ENCODE data around the gene NBPF4.
"Not testable (repeated sequence)": the region's sequence is repeated elsewhere in the genome, so short reads cannot be mapped to it uniquely, and the experiment has no call there.

The NBPF4 gene

GRCh38 chr1:108243976-108244375 lies at the start of gene NBPF4:
NBPF4 (minus strand) TSS chr1:108244076; CDS start chr1:108243761, 315 bp downstream.
- H3K27ac Mint-ChIP-seq; H3K9me3 Mint-ChIP-seq; H3K4me3 Mint-ChIP-seq; H3K36me3 Mint-ChIP-seq (ENCODE audit: low read depth); H3K27me3 Mint-ChIP-seq; H3K4me1 Mint-ChIP-seq (ENCODE audit: low read depth): not testable (repeated sequence)

- H3K27me3 Mint-ChIP-seq; H3K9me3 Mint-ChIP-seq; H3K4me3 Mint-ChIP-seq; H3K36me3 Mint-ChIP-seq (ENCODE audit: low read depth); H3K27ac Mint-ChIP-seq; H3K4me1 Mint-ChIP-seq (ENCODE audit: low read depth): not testable (repeated sequence)
Observed at GRCh38 chr1:108282528-108283257, 38.8 kb upstream of the NBPF4 start.

DNA sequence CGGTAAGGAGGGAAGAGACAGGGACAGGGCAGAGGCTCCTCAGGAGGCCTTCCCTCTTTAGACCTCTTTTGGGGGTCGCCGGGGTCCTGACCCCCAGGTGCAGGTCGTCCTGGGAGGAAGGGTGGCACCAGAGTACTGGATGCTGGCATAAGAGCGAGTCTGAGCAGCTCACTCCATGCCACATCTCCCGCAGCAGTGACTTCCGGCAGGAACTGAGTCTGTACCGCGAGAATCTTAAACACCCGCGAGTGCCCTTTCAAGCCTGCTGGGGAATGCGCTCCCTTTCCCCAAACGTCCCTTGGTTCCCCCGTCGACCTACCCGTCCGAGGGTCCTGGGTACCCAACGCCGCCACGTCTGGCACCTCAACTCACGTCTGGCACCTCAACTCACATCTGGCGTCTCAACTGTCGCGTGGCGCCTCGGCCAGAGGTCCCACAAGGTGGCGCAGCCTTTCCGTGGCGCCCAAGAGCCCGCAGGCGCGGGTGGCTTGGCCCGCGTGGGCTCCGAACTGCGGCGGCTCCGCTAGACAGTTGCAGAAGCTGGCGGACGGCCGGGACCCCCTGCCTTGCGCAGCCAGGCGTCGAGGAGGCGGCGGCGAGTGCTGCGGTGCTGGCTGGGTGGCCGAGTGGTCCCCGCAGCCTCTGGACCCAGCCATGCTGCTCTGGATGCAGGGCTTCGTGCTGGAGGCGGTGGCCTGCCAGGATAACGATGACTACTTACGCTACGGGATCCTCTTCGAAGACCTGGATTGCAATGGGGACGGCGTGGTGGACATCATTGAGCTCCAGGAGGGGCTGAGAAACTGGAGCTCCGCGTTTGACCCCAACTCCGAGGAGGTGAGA lies 28.8 kb upstream of the NBPF4 start:
- H3K4me1 Mint-ChIP-seq (ENCODE audit: low read depth); H3K27me3 Mint-ChIP-seq; H3K4me3 Mint-ChIP-seq; H3K27ac Mint-ChIP-seq; H3K36me3 Mint-ChIP-seq (ENCODE audit: low read depth); H3K9me3 Mint-ChIP-seq: not testable (repeated sequence)

DNA sequence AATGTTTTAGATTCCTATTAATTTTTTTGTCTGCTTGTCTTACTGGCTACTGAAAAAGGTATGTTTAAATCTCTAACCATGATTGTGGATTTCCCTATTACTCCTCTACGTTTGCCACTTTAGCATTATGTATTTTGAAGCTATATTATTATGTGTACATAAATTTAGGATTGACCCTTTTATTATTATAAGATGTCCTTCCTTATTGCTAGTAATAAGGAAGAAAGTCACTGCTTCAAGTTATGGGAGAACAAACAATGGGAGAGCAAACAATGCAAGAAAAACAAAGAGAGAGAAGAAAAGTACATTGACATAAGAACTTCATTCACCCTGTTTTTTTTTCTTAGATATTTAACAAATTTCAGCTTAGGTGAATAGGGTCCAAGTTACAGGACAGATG lies 23.2 kb upstream of the NBPF4 start:
- not testable (repeated sequence) for H3K27ac Mint-ChIP-seq; H3K4me1 Mint-ChIP-seq (ENCODE audit: low read depth); H3K9me3 Mint-ChIP-seq; H3K36me3 Mint-ChIP-seq (ENCODE audit: low read depth); H3K4me3 Mint-ChIP-seq; H3K27me3 Mint-ChIP-seq

GRCh38 chr1:108261967-108262366 lies 18.1 kb upstream of the NBPF4 start:
- H3K27ac Mint-ChIP-seq; H3K4me1 Mint-ChIP-seq (ENCODE audit: low read depth); H3K4me3 Mint-ChIP-seq; H3K27me3 Mint-ChIP-seq; H3K36me3 Mint-ChIP-seq (ENCODE audit: low read depth); H3K9me3 Mint-ChIP-seq: not testable (repeated sequence)

DNA sequence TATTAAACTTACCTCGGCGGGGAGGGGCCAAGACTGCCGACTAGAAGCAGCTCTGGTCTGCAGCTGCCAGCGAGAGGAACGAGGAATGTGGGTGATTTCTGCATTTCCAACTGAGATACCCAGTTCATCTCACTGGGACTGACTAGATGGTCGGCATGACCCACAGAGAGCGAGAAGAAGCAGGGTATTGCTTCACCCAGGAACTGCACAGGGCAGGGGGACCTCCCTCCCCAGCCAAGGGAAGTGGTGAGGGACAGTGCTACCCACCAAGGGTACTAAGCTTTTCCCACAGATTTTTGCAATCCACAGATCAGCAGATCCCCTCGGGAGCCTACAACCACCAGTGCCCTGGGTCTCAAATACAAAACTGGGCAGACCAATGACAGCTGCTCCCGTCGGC lies 17.6 kb upstream of the NBPF4 start:
- H3K4me3 Mint-ChIP-seq: not testable (repeated sequence)

DNA sequence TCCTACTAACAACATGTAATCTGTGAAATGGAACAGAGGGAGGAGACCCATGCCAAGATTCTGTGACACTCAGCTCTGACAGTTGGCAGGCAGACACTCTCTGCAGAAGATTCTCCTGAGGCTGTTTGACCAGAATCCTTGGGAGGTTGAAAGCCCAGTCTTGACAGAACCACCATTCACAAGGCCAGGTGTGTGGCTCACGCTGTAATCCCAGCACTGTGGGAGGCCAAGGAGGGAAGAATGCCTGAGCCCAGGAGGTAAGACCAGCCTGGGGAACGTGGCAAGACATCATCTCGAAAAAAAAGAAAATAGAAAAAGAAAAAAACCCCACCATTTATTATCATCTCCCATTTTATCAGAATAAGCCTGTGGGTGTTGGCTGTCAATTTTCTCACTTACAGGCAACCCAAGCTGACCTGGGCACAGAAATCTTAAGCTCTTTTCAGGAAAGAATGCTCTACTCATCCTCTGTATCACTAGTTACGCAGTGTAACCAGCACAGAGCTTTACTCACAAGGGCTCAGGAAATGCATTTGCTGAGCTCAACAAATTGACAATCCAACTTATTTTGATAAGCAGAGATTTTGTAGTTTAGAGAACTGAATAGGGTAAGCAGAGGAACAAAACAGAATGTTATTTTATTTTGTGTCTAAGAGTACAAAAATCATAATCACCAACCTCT lies 16.8 kb upstream of the NBPF4 start:
- H3K27me3 Mint-ChIP-seq; H3K36me3 Mint-ChIP-seq (ENCODE audit: low read depth); H3K9me3 Mint-ChIP-seq; H3K4me3 Mint-ChIP-seq; H3K27ac Mint-ChIP-seq; H3K4me1 Mint-ChIP-seq (ENCODE audit: low read depth): not testable (repeated sequence)

More for the DNA sequence above, 17.6 kb upstream of the NBPF4 start:
- H3K27ac Mint-ChIP-seq; H3K27me3 Mint-ChIP-seq; H3K4me1 Mint-ChIP-seq (ENCODE audit: low read depth); H3K9me3 Mint-ChIP-seq; H3K36me3 Mint-ChIP-seq (ENCODE audit: low read depth): not testable (repeated sequence)

DNA sequence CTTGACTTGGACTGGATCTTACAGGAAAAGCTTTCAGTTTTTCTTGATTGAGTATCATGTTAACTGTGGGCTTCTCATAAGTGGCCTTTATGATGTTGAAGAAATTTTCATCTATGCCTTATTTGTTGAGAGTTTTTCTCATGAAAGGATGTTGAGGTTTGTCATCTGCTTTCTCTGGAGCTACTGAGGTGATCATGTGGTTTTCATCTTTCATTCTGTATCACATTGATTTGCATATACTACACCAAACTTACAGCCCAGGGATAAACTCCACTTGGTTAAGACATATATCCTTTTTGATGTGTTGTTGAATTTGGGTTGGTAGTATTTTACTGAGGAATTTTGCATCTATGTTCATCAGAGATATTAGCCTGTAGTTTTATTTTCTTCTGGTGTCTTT lies 11.6 kb upstream of the NBPF4 start:
- H3K4me3 Mint-ChIP-seq; H3K27ac Mint-ChIP-seq; H3K4me1 Mint-ChIP-seq (ENCODE audit: low read depth); H3K9me3 Mint-ChIP-seq; H3K36me3 Mint-ChIP-seq (ENCODE audit: low read depth); H3K27me3 Mint-ChIP-seq: not testable (repeated sequence)

GRCh38 chr1:108239426-108239825 lies 4.5 kb downstream of the NBPF4 start:
- not testable (repeated sequence) for H3K27ac Mint-ChIP-seq; H3K27me3 Mint-ChIP-seq; H3K4me3 Mint-ChIP-seq; H3K36me3 Mint-ChIP-seq (ENCODE audit: low read depth); H3K4me1 Mint-ChIP-seq (ENCODE audit: low read depth); H3K9me3 Mint-ChIP-seq

DNA sequence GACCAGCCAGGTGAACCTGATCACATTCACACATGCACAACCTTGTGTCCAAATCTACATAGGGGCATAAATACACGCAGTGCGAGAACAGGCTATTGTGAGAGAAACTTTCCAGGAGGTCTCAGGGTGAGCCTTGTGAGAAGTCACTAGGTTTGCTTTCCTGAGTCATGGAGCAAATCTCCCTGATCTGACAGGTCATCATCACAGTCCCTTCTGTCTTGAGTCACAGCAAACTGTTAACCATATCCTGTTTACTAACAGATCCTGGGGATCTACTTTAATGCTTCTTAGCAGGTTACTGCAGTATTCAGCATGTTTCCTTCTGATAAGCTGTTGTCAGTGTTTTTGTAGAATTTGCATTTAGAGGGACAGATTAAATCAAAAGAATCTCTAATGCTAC lies 8.6 kb downstream of the NBPF4 start:
- H3K9me3 Mint-ChIP-seq; H3K4me3 Mint-ChIP-seq; H3K4me1 Mint-ChIP-seq (ENCODE audit: low read depth); H3K27ac Mint-ChIP-seq; H3K27me3 Mint-ChIP-seq; H3K36me3 Mint-ChIP-seq (ENCODE audit: low read depth): not testable (repeated sequence)

GRCh38 chr1:108232183-108232582 lies 11.7 kb downstream of the NBPF4 start:
- H3K4me1 Mint-ChIP-seq (ENCODE audit: low read depth); H3K4me3 Mint-ChIP-seq; H3K36me3 Mint-ChIP-seq (ENCODE audit: low read depth); H3K9me3 Mint-ChIP-seq; H3K27ac Mint-ChIP-seq; H3K27me3 Mint-ChIP-seq: not testable (repeated sequence)

GRCh38 chr1:108229976-108230375 lies 13.9 kb downstream of the NBPF4 start:
- H3K27me3 Mint-ChIP-seq; H3K36me3 Mint-ChIP-seq (ENCODE audit: low read depth); H3K27ac Mint-ChIP-seq; H3K9me3 Mint-ChIP-seq; H3K4me3 Mint-ChIP-seq; H3K4me1 Mint-ChIP-seq (ENCODE audit: low read depth): not testable (repeated sequence)

GRCh38 chr1:108227772-108228171 lies 16.1 kb downstream of the NBPF4 start:
- not testable (repeated sequence) for H3K4me1 Mint-ChIP-seq (ENCODE audit: low read depth); H3K9me3 Mint-ChIP-seq; H3K4me3 Mint-ChIP-seq; H3K36me3 Mint-ChIP-seq (ENCODE audit: low read depth); H3K27ac Mint-ChIP-seq; H3K27me3 Mint-ChIP-seq

DNA sequence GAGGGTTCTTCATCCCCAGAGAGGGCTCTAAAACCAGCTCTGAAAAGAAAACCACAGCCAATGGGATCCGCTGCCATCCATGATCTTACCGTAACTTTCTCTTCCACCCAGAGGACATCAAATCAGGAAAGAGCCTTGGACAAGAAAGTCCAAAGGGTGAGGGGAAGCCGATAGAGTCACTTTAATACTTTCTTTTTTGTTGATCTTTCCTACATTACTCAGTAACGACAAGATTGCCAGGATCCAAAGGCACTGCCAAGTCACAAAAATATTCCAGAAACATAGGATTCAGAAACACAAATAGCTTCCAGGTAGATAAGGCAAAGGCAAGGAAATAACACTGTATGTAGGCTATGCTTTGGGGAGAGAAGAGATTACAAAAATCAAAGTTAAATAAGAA lies 17.0 kb downstream of the NBPF4 start:
- H3K27ac Mint-ChIP-seq; H3K4me3 Mint-ChIP-seq; H3K9me3 Mint-ChIP-seq; H3K4me1 Mint-ChIP-seq (ENCODE audit: low read depth); H3K27me3 Mint-ChIP-seq; H3K36me3 Mint-ChIP-seq (ENCODE audit: low read depth): not testable (repeated sequence)

DNA sequence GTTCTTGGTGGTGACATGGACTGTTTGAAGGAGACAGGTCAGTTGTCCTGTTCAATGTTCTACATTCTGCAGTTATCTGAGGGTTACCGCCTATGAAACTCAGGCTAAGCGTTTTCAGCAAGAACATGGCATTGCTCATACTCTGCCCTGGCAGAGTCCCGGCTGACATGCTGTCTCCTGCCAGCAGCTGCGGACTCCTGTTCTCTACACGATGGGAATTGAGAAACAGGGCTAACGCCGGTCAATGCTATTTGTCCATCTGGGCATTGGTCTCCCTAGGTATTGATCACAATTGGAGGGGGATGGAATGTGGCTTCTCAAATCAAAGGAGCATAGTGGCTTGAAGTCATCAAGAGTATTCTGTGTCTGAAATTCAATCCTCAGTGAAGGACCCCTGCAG lies 20.6 kb downstream of the NBPF4 start:
- not testable (repeated sequence) for H3K4me3 Mint-ChIP-seq; H3K36me3 Mint-ChIP-seq (ENCODE audit: low read depth); H3K9me3 Mint-ChIP-seq; H3K27ac Mint-ChIP-seq; H3K27me3 Mint-ChIP-seq; H3K4me1 Mint-ChIP-seq (ENCODE audit: low read depth)

All from stimulated activated naive CD8-positive, alpha-beta T cell treated with anti-CD3 and anti-CD28 coated beads, Interleukin-15, Interleukin-2, amounts not matched to agents 100 ng/mL and 50 ng/mL, for 24 hours (primary cell).